MV-4-11 (cell line): ENCODE results near the gene CXCL14.
A peak's percentile ranks its signal among the peaks of the same experiment; 100 is the strongest.

Experiments
- DNase-seq: peaks from one replicate; lab custom pipeline; 2025; lab: John Stamatoyannopoulos, UW

Gene CXCL14

GRCh38 chr5:135578685-135579341 is at the start of gene CXCL14:
CXCL14 (minus strand) TSS chr5:135578991; CDS start chr5:135578778, 213 bp downstream.
- DNase-seq: peak; percentile 78

DNA sequence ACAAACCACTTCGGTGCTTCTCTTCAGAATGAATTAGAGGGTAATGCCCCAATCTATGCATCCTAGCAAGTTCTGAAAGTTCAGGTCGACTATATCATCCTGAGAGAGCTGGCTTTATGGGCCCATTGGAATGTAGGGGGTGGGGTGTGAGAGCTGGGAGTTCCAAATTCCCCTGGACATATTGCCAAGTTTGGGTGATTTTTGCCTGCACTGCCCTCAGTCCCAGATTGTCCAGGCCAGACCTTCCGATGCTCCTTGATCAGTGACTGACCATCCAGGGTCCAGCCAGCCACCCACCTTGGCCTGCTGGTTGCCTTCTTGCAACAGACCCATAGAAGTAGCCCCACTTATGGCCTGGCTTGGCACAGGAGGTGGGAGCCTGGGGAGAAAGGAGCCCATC is 47.8 kb upstream of the CXCL14 start:
- DNase-seq: no peak

DNA sequence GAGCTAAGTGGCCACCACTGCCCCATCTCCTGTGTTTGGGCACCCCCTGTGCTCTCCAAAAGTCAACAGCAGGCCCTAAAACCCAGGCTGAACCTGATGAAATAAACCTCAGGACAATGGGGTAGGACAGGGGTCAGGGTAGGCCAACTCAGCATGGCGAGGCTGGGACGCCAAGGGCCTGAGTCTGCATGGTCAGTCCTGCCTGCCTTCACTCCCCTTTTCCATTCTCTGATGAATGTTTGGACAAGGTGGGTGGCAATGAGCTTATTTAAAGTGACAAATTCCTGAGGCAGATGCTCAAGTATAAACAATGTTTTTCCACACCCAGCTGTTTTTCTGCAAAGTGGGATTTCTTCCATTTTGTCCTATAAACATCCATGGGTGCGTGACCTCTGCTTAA is 47.2 kb upstream of the CXCL14 start:
- DNase-seq: no peak

- no peak for DNase-seq
Measured at GRCh38 chr5:135625486-135625885, 46.7 kb upstream of the CXCL14 start.

- no peak for DNase-seq
Measured at GRCh38 chr5:135625061-135625460, 46.3 kb upstream of the CXCL14 start.

DNA sequence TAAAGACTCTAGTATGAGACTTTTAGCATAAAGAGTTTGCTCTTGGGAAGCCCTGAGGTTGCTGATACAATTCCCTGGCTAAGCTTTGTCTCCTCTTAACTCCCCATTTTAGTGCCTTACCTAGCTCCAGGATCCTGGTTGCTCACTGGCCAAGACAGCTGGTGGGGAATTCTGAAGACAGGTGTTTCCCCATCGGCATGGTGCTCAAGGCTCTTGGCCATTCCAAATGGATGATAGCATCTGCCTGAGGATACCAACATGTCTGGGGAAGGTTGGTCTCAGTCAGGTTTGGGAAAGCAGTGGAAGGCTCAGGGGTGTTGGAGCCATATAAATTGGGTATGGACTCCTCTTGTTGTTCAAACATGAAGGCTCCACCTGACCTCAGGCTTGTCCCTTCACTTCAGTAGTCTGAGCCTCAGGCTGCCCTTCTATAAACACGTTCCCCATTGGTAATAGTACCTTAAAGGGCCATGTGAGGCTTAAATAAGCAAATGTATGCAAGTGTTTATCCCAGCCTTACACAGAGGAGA is 44.5 kb upstream of the CXCL14 start:
- DNase-seq: no peak

GRCh38 chr5:135615581-135616260 is 36.9 kb upstream of the CXCL14 start:
- peak; percentile 81 for DNase-seq

GRCh38 chr5:135615171-135615570 is 36.4 kb upstream of the CXCL14 start:
- no peak for DNase-seq

DNA sequence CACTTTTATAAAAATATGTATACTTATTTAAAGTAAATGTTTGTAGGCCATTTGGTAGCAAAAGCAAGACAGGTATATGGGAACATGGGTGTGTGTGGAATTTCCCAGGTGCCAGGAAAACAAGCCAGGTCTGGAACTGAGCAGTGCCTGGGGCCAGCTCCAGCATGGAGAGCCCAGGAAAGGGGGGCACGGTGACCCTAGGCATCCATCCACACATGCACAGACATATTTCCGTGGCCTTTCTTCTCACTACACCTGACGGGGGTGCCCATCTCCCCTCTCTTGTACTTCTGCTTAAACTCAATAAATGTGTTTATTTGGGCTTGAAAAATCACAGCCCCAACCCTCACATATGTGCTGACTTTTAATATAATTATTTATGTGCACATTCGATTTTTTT is 31.2 kb upstream of the CXCL14 start:
- DNase-seq: no peak

DNA sequence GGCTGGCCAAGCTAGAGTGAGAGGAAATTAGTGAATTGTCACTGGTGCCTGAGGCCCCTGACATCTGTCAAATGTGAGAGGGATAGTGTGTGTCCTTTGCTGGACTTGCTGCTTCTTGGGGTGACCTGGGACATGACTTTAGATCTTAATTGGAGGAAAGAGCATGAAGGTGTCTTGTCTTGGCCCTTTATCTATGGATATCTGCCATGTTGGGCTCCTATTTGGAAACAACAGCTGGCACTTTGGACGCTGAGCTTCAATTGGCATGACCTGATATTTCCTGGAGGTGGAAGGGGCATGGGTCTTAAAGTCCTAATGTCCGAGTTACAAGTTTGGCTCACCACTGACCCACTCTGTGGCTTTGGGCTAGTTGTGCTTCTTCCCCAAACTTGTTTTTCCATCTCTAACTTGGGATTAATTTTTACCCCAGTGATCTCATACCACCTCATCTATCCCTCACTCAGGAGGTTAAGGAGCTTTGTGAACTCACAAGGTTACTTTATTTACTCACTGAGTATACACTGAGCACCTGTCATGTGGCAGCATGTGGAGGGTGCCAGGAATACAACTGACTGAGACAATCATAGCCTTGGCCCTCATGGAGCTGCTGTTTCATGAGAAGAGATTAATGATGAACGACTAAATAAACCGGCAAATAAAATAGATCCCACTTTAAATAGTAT is 30.1 kb upstream of the CXCL14 start:
- DNase-seq: no peak

DNA sequence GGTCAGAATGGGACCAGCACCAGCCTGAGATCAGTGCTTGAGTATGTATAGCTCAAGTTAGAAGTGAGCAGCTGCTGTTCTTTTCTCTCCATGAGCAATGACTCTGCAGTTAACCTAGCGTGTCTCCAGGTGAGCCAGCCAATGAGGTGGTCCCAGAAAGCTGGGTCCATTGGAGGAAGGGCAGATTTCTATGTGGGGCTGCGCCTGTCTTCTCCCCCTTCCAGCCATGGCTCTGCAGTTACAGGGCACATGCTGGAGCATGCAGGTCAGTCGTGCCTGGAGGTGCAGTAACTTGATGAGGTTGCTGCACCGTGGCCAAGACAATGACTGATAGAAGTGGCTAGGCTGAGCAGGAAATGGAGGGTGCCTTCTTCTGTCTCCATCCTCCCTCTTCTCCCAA is 29.6 kb upstream of the CXCL14 start:
- DNase-seq: no peak

- no peak for DNase-seq
Measured at GRCh38 chr5:135606431-135606830, 27.6 kb upstream of the CXCL14 start.

DNA sequence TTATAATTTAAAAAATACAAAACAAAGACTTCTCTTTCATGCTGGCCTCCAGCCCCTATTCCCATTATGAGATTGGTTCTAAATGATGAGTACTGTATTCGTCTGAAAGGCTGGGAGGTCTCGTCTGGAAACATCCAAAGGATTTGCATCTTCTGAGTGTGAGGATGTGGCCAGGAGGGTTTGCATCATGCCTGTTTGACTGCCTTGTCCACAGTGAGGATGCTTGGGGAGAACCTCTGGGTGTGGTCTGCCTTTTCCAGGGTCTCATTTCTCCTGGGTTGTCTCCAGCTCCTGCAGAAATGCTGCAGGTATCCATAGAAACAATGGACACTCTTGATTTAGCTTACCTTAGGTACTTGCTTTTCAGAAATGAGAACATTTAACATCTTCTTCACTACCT is 26.4 kb upstream of the CXCL14 start:
- no peak for DNase-seq

DNA sequence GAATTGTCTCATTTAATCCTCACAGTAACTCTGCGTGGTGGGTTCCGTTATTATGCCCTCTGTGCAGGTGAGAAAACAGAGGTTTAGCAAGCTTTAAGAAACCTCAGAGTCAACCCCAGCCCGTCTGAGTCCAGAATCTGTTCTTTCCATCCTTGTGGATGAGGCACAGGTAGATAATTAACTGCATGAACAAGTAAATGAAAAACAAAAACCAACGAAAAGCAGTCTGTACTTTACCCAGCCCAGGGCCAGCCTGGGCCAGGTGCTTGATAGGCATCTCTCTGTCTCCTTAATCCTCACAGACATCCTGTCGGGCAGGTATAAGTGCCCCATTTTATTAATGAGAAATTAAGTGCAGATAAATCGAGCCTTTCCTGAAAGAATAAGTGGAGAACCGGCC is 25.3 kb upstream of the CXCL14 start:
- DNase-seq: no peak

GRCh38 chr5:135602882-135603721 is 24.3 kb upstream of the CXCL14 start:
- no peak for DNase-seq

DNA sequence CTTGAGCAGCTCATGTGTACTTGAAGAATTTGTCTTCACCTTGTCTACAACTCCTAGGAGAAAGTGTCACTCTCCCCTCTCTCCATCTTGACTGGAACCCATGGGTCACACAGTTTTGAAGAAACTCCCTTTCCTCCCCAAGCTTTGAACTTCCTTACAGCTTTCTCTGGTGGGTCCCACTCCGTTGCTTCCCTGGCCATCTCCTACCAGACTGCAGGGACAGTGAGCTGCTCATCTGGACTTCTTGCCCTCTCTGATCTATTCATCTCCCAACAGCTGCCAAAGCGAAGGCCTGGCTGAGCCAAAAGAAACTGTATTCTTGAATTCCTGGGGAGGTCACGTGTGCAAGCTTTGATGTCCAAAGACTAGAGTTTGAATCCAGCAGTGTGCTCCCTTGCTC is 22.7 kb upstream of the CXCL14 start:
- DNase-seq: no peak

DNA sequence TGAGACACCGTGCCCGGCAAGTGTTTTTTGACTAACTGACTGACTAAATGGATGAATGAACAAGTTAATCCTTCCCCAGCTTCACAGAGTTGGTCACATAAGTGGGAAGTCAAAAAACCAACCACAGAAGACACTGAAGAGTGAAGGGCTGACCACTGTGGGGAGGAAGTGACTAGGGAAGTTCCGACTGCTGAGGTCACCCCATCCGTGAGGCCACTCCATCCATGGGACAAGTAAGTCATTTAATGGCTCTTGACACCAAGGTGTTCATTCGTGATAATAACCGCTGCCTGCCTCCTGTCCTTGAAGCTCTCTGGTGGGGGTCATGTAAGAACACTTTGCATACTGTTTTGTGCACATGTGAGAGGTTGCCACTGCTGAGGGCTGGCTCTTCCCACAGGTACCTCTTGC is 22.2 kb upstream of the CXCL14 start:
- DNase-seq: peak; percentile 90

DNA sequence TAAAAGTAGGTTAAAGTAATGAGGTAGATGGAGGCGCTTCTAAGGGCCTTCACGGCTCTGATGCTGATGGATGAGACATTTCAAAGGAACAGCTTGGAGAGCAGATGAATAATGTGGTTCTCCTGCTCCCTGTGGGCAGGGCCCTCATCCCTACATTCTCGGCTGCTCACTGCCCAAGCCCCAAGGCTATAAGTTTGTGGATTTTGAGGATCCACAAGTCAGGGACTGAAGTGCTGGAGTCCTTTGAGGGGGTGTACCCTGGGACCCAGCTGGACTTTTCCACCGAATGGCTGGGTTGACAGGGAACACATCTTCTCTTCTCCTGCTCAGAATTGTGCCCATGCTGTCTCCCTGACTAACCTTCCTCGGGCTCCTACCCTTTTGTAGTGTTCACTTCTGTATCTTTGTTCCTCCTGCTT is 21.4 kb upstream of the CXCL14 start:
- no peak for DNase-seq

GRCh38 chr5:135599421-135600151 is 20.8 kb upstream of the CXCL14 start:
- no peak for DNase-seq

- no peak for DNase-seq
Measured at GRCh38 chr5:135598691-135599395, 20.1 kb upstream of the CXCL14 start.

GRCh38 chr5:135596788-135597187 is 18.0 kb upstream of the CXCL14 start:
- DNase-seq: peak; percentile 24
